ENCODE measurements around the gene IQCF5.
"Not testable (repeated sequence)": the region's sequence is repeated elsewhere in the genome, so short reads cannot be mapped to it uniquely, and the experiment has no call there.

The IQCF5 gene

GRCh38 chr3:51875501-51875900 lies at the start of gene IQCF5:
Gene IQCF5 (minus strand): TSS chr3:51875601. CDS start chr3:51875531, 70 bp downstream.
- DNase-seq, result no peak

GRCh38 chr3:51921081-51921578 lies 45.7 kb upstream of the IQCF5 start:
- DNase-seq, result no peak

- no peak for DNase-seq
These were observed 41.0 kb upstream of the IQCF5 start for GRCh38 chr3:51916418-51916817.

GRCh38 chr3:51908026-51908425 lies 32.6 kb upstream of the IQCF5 start:
- DNase-seq, result no peak

GRCh38 chr3:51904034-51904823 lies 28.8 kb upstream of the IQCF5 start:
- no peak for DNase-seq

- DNase-seq, result not testable (repeated sequence)
These were observed 27.0 kb upstream of the IQCF5 start for GRCh38 chr3:51902361-51902760.

- DNase-seq, result not testable (repeated sequence)
These were observed 24.6 kb upstream of the IQCF5 start for GRCh38 chr3:51900043-51900442.

- DNase-seq, result no peak
These were observed 22.0 kb upstream of the IQCF5 start for GRCh38 chr3:51897391-51897790.

- DNase-seq, result no peak
These were observed 21.4 kb upstream of the IQCF5 start for GRCh38 chr3:51896607-51897305.

GRCh38 chr3:51894939-51895338 lies 19.5 kb upstream of the IQCF5 start:
- DNase-seq, result no peak

- no peak for DNase-seq
These were observed 19.0 kb upstream of the IQCF5 start for GRCh38 chr3:51894391-51894790.

GRCh38 chr3:51891242-51892039 lies 16.0 kb upstream of the IQCF5 start:
- DNase-seq, result no peak

GRCh38 chr3:51888463-51889105 lies 13.2 kb upstream of the IQCF5 start:
- no peak for DNase-seq

- DNase-seq, result no peak
These were observed 12.2 kb upstream of the IQCF5 start for GRCh38 chr3:51887620-51888019.

- no peak for DNase-seq
These were observed 11.0 kb upstream of the IQCF5 start for GRCh38 chr3:51886447-51886846.

GRCh38 chr3:51879937-51880336 lies 4.5 kb upstream of the IQCF5 start:
- DNase-seq, result no peak

- DNase-seq, result no peak
These were observed 785 bp upstream of the IQCF5 start for GRCh38 chr3:51876186-51876585.

GRCh38 chr3:51874889-51875288 lies 512 bp downstream of the IQCF5 start:
- no peak for DNase-seq

- DNase-seq, result no peak
These were observed 990 bp downstream of the IQCF5 start for GRCh38 chr3:51874411-51874810.

GRCh38 chr3:51873876-51874275 lies 1.5 kb downstream of the IQCF5 start:
- no peak for DNase-seq

- no peak for DNase-seq
These were observed 2.1 kb downstream of the IQCF5 start for GRCh38 chr3:51873253-51873766.

- no peak for DNase-seq
These were observed 6.1 kb downstream of the IQCF5 start for GRCh38 chr3:51869304-51869703.

- DNase-seq, result not testable (repeated sequence)
These were observed 6.5 kb downstream of the IQCF5 start for GRCh38 chr3:51868896-51869295.
